Measurements from ENCODE around the gene RFC3.

DNA sequence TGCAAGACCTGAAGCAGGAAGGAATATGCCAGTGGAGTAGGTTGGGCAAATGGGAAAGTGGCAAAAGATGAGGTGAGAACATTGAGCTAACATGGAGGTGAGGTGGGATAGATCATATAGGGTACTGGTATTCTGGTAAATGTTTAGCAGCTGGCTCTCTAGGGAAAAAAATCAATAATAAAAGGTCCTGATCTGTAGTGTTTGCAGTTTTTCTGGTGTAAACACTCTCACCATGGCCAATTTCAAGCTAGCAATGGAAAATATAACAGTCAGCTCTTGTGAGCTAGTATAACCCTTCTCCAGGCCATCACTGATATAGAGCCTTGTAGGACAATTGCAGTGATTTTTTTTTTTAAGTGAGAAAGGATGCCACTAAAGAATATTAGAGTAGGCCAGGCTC lies 31.3 kb downstream of the RFC3 start:
- TF ChIP-seq EZH2 (IDR thresholded peaks at IDR 0.05; ENCODE audit: insufficient read depth, poor library complexity, severe bottlenecking) (no peak), EZH2phosphoT487 (IDR thresholded peaks at IDR 0.05; ENCODE audit: insufficient read depth, low read depth) (no peak)

All from GM23248 (cell line).